HL-60 (cell line): Measurements from ENCODE around the gene COMMD4.
"Not testable (repeated sequence)": the region's sequence is repeated elsewhere in the genome, so short reads cannot be mapped to it uniquely, and the experiment has no call there.

Experiments
- DNase-seq, 2 experiments: peaks; one replicate each; pipeline ENCODE4 v3.0.0-alpha.2; 2010 to 2020; ENCODE audit warnings: low read depth in 1 of 2, low spot score in 1 of 2
- H3K27ac ChIP-seq: fragments of 250-450 bp; sonication (Bioruptor Pico); replicated peaks from 2 replicates; pipeline ENCODE4 v1.5.1; 2020; ENCODE audit warnings: mild to moderate bottlenecking, moderate library complexity
- H3K27me3 ChIP-seq: fragments of 250-450 bp; sonication (Bioruptor Pico); 2 replicates; pipeline ENCODE4 v1.5.1; 2021; ENCODE audit warnings: mild to moderate bottlenecking, moderate library complexity; ENCODE audit not compliant: insufficient read depth, poor library complexity, severe bottlenecking
- H3K4me3 ChIP-seq: replicated peaks from 2 replicates; pipeline ENCODE4 v1.5.1; 2011; ENCODE audit warnings: mild to moderate bottlenecking, control low read depth, low read length; ENCODE audit not compliant: insufficient read depth
- GABPA ChIP-seq: IDR thresholded peaks from 2 replicates; pipeline ENCODE4 v1.6.1; 2012; ENCODE audit warnings: low read depth
- POLR2AphosphoS5 ChIP-seq: IDR thresholded peaks from 2 replicates; pipeline ENCODE4 v1.6.1; 2012; ENCODE audit warnings: low read depth
- SPI1 ChIP-seq: IDR thresholded peaks from 2 replicates; pipeline ENCODE4 v1.6.1; 2012; ENCODE audit warnings: low read depth, mild to moderate bottlenecking, borderline replicate concordance
- TF ChIP-seq, protein P1 (sequence below): IDR thresholded peaks from 2 replicates; pipeline ENCODE4 v1.6.1; 2012; ENCODE audit warnings: low read depth; ENCODE audit not compliant: insufficient replicate concordance
- TF ChIP-seq, protein P2 (sequence below): IDR thresholded peaks from one replicate; pipeline ENCODE4 v1.5.1; 2011; ENCODE audit warnings: low read length, control low read depth, inconsistent platforms; ENCODE audit not compliant: insufficient read depth

The COMMD4 gene

DNA sequence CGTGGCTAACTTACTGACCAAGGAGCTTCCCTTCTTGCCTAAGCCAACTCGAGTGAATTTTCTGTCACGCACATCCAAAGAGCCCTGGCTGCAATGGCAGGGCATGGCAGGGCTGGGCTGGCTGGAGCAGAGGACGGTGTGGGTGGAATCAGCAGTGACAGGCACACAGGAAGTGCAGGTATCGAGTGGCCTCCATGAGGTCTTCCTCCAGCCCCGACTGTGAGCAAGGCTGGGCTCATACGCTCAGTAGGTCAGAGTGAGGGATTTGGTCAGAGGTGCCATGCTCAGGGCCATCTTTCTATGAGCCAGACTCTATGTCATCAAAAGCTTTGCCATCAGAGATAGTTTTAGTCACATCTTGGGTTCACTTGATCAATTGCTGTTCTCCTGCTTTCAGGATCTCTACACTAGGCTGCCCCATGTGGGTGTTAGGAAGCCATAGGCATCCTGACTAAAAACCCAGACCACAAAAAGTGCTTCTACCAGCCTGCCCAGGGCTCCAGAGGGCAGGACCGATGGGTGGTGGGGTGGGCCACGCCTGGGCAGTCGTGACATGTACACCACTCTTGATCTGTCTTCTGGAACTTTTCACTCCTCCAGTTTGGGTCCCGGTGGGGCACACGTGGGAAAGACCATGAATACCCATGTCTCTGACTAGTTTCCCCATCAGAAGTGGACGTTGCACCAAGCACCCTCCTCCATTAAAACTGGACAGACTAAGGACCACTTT lies 22.6 kb upstream of the COMMD4 start:
- no peak overlapping the region for H3K27ac ChIP-seq
- DNase-seq: no peak
- no peaks in the 10 kb centered on the region for H3K27me3 ChIP-seq
- no peak overlapping the region for H3K4me3 ChIP-seq
- TF ChIP-seq POLR2AphosphoS5 (no peak), GABPA (no peak), SPI1 (no peak)
- TF ChIP-seq, protein P1, sequence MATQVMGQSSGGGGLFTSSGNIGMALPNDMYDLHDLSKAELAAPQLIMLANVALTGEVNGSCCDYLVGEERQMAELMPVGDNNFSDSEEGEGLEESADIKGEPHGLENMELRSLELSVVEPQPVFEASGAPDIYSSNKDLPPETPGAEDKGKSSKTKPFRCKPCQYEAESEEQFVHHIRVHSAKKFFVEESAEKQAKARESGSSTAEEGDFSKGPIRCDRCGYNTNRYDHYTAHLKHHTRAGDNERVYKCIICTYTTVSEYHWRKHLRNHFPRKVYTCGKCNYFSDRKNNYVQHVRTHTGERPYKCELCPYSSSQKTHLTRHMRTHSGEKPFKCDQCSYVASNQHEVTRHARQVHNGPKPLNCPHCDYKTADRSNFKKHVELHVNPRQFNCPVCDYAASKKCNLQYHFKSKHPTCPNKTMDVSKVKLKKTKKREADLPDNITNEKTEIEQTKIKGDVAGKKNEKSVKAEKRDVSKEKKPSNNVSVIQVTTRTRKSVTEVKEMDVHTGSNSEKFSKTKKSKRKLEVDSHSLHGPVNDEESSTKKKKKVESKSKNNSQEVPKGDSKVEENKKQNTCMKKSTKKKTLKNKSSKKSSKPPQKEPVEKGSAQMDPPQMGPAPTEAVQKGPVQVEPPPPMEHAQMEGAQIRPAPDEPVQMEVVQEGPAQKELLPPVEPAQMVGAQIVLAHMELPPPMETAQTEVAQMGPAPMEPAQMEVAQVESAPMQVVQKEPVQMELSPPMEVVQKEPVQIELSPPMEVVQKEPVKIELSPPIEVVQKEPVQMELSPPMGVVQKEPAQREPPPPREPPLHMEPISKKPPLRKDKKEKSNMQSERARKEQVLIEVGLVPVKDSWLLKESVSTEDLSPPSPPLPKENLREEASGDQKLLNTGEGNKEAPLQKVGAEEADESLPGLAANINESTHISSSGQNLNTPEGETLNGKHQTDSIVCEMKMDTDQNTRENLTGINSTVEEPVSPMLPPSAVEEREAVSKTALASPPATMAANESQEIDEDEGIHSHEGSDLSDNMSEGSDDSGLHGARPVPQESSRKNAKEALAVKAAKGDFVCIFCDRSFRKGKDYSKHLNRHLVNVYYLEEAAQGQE: no peak
- TF ChIP-seq, protein P2, sequence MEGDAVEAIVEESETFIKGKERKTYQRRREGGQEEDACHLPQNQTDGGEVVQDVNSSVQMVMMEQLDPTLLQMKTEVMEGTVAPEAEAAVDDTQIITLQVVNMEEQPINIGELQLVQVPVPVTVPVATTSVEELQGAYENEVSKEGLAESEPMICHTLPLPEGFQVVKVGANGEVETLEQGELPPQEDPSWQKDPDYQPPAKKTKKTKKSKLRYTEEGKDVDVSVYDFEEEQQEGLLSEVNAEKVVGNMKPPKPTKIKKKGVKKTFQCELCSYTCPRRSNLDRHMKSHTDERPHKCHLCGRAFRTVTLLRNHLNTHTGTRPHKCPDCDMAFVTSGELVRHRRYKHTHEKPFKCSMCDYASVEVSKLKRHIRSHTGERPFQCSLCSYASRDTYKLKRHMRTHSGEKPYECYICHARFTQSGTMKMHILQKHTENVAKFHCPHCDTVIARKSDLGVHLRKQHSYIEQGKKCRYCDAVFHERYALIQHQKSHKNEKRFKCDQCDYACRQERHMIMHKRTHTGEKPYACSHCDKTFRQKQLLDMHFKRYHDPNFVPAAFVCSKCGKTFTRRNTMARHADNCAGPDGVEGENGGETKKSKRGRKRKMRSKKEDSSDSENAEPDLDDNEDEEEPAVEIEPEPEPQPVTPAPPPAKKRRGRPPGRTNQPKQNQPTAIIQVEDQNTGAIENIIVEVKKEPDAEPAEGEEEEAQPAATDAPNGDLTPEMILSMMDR: no peak

DNA sequence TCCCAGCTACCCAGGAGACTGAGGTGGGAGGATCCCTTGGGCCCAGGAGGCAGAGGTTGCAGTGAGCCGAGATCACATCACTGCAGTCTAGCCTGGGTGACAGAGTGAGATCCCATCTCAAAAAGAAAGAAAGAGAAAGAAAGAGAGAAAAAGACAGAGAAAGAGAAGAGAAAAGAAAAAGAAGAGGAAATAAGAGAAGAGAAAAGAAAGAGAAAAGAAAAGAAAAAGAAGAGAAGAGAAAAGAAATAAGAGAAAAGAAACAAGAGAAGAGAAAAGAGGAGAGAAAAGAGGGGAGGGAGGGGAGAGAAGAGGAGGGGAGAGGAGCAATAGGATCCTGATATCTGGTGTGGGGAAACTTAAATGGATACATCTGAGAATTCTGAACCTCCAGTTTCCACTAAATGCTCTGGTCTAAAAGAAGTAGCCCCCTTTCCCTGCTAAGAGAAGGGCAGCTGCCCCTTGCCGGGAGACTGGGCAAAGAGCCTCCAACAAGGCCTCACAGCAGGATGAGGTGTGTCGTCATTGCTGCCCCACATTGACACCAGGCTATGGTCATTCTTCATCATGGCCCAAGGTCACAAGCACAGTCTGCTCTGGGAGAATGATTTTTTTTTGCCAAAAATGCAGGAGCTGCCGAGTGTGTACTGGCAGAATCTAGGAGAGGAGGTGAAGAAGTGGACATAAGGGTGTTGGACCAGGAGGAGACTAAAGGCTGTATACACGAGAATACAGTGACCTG lies 21.1 kb upstream of the COMMD4 start:
- Histone ChIP-seq H3K27me3 (no peaks in the 10 kb centered on the region), H3K4me3 (no peak overlapping the region), H3K27ac (no peak overlapping the region)
- TF ChIP-seq, protein P1: no peak
- TF ChIP-seq GABPA (no peak), SPI1 (no peak), POLR2AphosphoS5 (no peak)
- TF ChIP-seq, protein P2: no peak
- DNase-seq: no peak

DNA sequence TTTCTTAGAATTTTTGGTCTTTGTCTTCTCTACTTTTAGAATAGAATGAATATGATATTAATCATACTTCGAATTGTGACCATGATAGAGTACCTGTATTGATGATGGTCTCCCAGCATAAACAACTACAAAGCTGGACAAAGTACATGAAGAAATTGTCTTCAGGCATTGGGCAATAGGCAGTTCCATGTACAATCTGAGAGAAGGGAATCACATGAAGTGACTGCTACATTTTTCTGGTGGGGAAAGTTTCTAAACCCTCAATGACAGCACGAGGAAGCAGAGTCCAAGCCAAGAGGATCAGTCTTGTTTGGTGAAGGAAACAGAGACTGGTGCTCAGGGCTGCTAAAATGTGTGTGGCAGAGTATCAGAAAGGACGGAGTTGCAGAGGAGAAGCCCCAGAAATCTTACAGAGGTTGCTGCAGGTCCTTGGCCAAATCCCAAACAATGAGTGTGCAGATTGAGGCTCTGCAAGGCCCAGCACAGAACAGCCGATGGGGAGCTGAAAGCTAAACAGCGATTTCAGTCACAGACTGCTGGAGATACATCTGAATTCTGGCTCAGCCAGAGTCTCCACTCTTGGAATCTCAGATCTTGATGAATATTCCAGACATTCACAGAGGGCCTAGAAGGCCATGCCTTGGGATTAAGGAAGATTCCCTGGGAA lies 16.5 kb upstream of the COMMD4 start:
- not testable (repeated sequence) for DNase-seq, H3K4me3 ChIP-seq, H3K27ac ChIP-seq, H3K27me3 ChIP-seq

DNA sequence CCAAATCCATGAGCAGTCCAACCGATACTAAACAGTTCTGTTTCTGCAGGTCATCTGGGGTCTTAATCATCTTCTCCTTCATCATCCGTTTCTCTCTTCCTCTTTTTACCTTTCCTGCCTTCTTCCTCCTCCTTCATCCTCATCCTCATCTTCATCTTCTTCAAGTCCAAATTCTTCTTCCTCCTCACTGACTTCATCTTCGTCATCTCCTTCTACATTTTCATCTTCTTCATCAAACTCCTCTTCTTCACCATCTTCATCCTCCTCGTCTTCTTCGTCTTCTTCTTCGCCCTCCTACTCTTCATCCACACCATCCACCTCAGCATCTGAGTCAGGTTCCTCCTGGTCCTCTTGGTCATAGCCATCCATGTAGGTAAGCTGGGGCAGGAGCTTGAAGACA lies 14.2 kb upstream of the COMMD4 start:
- Histone ChIP-seq H3K4me3 (no peak overlapping the region), H3K27me3 (no peaks in the 10 kb centered on the region), H3K27ac (no peak overlapping the region)
- no peak for DNase-seq
- TF ChIP-seq POLR2AphosphoS5 (no peak), SPI1 (no peak), GABPA (no peak)
- TF ChIP-seq, protein P2: no peak
- TF ChIP-seq, protein P1: no peak
